Neural cell (in vitro differentiated cells): ENCODE measurements around the gene SMCO2. TPM values are rescaled to one million over a fixed set of nuclear protein-coding genes. Genes with fewer than 3 reads are reported as not detected.

Experiments
- H2AFZ ChIP-seq: fragments of 200-600, 300-800 bp; sonication (generic), shearing (Covaris generic); 2 replicates; pipeline ENCODE4 v1.6.0; 2014; ENCODE audit warnings: low read depth, mild to moderate bottlenecking, antibody characterized with exemption, low read length, moderate library complexity
- H3F3A ChIP-seq: fragments of 200-600 bp; shearing (Covaris generic); 2 replicates; pipeline ENCODE4 v1.6.1; 2016; ENCODE audit warnings: mild to moderate bottlenecking, moderate library complexity, mixed read lengths, antibody characterized with exemption, low read length; ENCODE audit not compliant: insufficient read depth, poor library complexity, severe bottlenecking
- H3K27ac ChIP-seq: fragments of 200-600, 300-800 bp; sonication (generic), shearing (Covaris generic); 2 replicates; pipeline ENCODE4 v1.5.1; 2014; ENCODE audit warnings: mild to moderate bottlenecking, low read length, moderate library complexity
- H3K27me3 ChIP-seq: fragments of 300-800, 200-600 bp; sonication (generic), shearing (Covaris generic); 2 replicates; pipeline ENCODE4 v1.6.0; 2014; ENCODE audit warnings: mild to moderate bottlenecking, low read depth, low read length, moderate library complexity; ENCODE audit not compliant: insufficient read depth
- H3K36me3 ChIP-seq: fragments of 300-800, 200-600 bp; sonication (generic), shearing (Covaris generic); 2 replicates; pipeline ENCODE4 v1.5.1; 2014; ENCODE audit warnings: mild to moderate bottlenecking, antibody characterized with exemption, low read length, moderate library complexity; ENCODE audit not compliant: insufficient read depth
- H3K4me2 ChIP-seq: fragments of 300-800, 200-600 bp; sonication (generic), shearing (Covaris generic); 2 replicates; pipeline ENCODE4 v1.6.0; 2014; ENCODE audit warnings: mild to moderate bottlenecking, low read length
- H3K4me3 ChIP-seq: fragments of 300-800, 200-600 bp; sonication (generic), shearing (Covaris generic); 2 replicates; pipeline ENCODE4 v1.5.1; 2014; ENCODE audit warnings: mild to moderate bottlenecking, low read length, moderate library complexity
- H3K79me2 ChIP-seq: fragments of 200-600 bp; shearing (Covaris generic); replicated peaks from 2 replicates; pipeline ENCODE4 v1.6.0; 2014; ENCODE audit warnings: mild to moderate bottlenecking, low read length, moderate library complexity; ENCODE audit not compliant: insufficient read depth
- H3K9ac ChIP-seq: fragments of 300-800, 200-600 bp; sonication (generic), shearing (Covaris generic); 2 replicates; pipeline ENCODE4 v1.6.1; 2016; ENCODE audit warnings: mild to moderate bottlenecking, low read length, mixed read lengths
- H3K9me2 ChIP-seq: fragments of 200-600 bp; shearing (Covaris generic); 2 replicates; pipeline ENCODE4 v1.6.1; 2016; ENCODE audit warnings: mild to moderate bottlenecking, low read length, mixed read lengths; ENCODE audit not compliant: insufficient read depth
- H3K9me3 ChIP-seq: fragments of 200-600, 300-800 bp; sonication (generic), shearing (Covaris generic); 2 replicates; pipeline ENCODE4 v1.6.1; 2016; ENCODE audit warnings: mild to moderate bottlenecking, mixed run types, low read length, moderate library complexity, mixed read lengths
- H4K20me1 ChIP-seq: fragments of 200-600 bp; shearing (Covaris generic); 2 replicates; pipeline ENCODE4 v1.6.1; 2016; ENCODE audit warnings: mild to moderate bottlenecking, mixed run types; ENCODE audit not compliant: insufficient read depth
- CTCF ChIP-seq: fragments of 450-650 bp; IDR thresholded peaks from 2 replicates; pipeline ENCODE4 v1.5.1; 2014; ENCODE audit warnings: antibody characterized with exemption, mild to moderate bottlenecking, moderate library complexity; ENCODE audit not compliant: poor library complexity, severe bottlenecking
- EP300 ChIP-seq: fragments of 450-650 bp; conservative IDR thresholded peaks from 2 replicates; pipeline ENCODE4 v1.6.1; 2014; ENCODE audit warnings: antibody characterized with exemption, mild to moderate bottlenecking, moderate library complexity; ENCODE audit not compliant: poor library complexity, severe bottlenecking
- EZH2 ChIP-seq: fragments of 200-600, 300-800 bp; shearing (Covaris generic), sonication (generic); IDR thresholded peaks from 2 replicates; pipeline ENCODE4 v1.6.1; 2014; ENCODE audit warnings: antibody characterized with exemption, low read length, borderline replicate concordance, mild to moderate bottlenecking; ENCODE audit not compliant: insufficient read depth, poor library complexity, severe bottlenecking
- MXI1 ChIP-seq: fragments of 450-650 bp; conservative IDR thresholded peaks from 2 replicates; pipeline ENCODE4 v1.6.1; 2014; ENCODE audit warnings: antibody characterized with exemption, mild to moderate bottlenecking; ENCODE audit not compliant: poor library complexity, severe bottlenecking
- POLR2AphosphoS5 ChIP-seq: IDR thresholded peaks from 2 replicates; pipeline ENCODE4 v1.6.1; 2012
- RAD21 ChIP-seq: fragments of 450-650 bp; conservative IDR thresholded peaks from 2 replicates; pipeline ENCODE4 v1.6.1; 2014; ENCODE audit warnings: antibody characterized with exemption, mild to moderate bottlenecking, moderate library complexity
- REST ChIP-seq: IDR thresholded peaks from 2 replicates; pipeline ENCODE4 v1.6.1; 2012; ENCODE audit warnings: borderline replicate concordance
- SMC3 ChIP-seq: fragments of 450-650 bp; conservative IDR thresholded peaks from 2 replicates; pipeline ENCODE4 v1.6.1; 2014; ENCODE audit warnings: antibody characterized with exemption, mild to moderate bottlenecking, moderate library complexity; ENCODE audit not compliant: poor library complexity
- TAF1 ChIP-seq: IDR thresholded peaks from 2 replicates; pipeline ENCODE4 v1.6.1; 2012; ENCODE audit warnings: low read depth
- polyA plus RNA-seq: library from polyadenylated mRNA; depleted of rRNA; stranded (reverse); fragments of >200 nt; gene quantifications from 2 replicates; pipeline ENCODE4 v1.2.3, GENCODE V29; 2014

SMCO2 gene
- polyA plus RNA-seq, 1 donor from 2014 or later: not detected

- no peak overlapping the region for H3K4me2 ChIP-seq
- H3K27ac ChIP-seq: no peak overlapping the region
- no peaks in the 10 kb centered on the region for H3K9me2 ChIP-seq
- no peak overlapping the region for H3K4me3 ChIP-seq
- no peaks in the 10 kb centered on the region for H3K36me3 ChIP-seq
- H3K79me2 ChIP-seq: no peaks in the 10 kb centered on the region
- no peaks in the 10 kb centered on the region for H4K20me1 ChIP-seq
- no peak overlapping the region for H2AFZ ChIP-seq
- no peaks in the 10 kb centered on the region for H3K27me3 ChIP-seq
- H3F3A ChIP-seq: no peaks in the 10 kb centered on the region
- H3K9me3 ChIP-seq: no peaks in the 10 kb centered on the region
- no peak overlapping the region for H3K9ac ChIP-seq
- TF ChIP-seq CTCF: no peak
- TF ChIP-seq EP300: no peak
- TF ChIP-seq SMC3: no peak
- no peak for TF ChIP-seq MXI1
- no peak for TF ChIP-seq REST
- TF ChIP-seq POLR2AphosphoS5: no peak
- no peak for TF ChIP-seq TAF1
- no peak for TF ChIP-seq RAD21
- no peak for TF ChIP-seq EZH2
These were observed 19.6 kb upstream of the SMCO2 start for GRCh38 chr12:27426743-27427487.

- no peak for TF ChIP-seq SMC3
- no peak for TF ChIP-seq EZH2
- no peak for TF ChIP-seq REST
- TF ChIP-seq EP300: no peak
- no peak for TF ChIP-seq TAF1
- TF ChIP-seq CTCF: no peak
- TF ChIP-seq MXI1: no peak
- TF ChIP-seq POLR2AphosphoS5: no peak
- TF ChIP-seq RAD21: no peak
- no peaks in the 10 kb centered on the region for H4K20me1 ChIP-seq
- H3K27me3 ChIP-seq: no peaks in the 10 kb centered on the region
- H3K27ac ChIP-seq: no peak overlapping the region
- H3K9me3 ChIP-seq: no peaks in the 10 kb centered on the region
- no peaks in the 10 kb centered on the region for H3K79me2 ChIP-seq
- H3K9me2 ChIP-seq: no peaks in the 10 kb centered on the region
- H3K4me2 ChIP-seq: no peak overlapping the region
- H3K36me3 ChIP-seq: no peaks in the 10 kb centered on the region
- no peak overlapping the region for H2AFZ ChIP-seq
- no peak overlapping the region for H3K4me3 ChIP-seq
- no peak overlapping the region for H3K9ac ChIP-seq
- H3F3A ChIP-seq: no peaks in the 10 kb centered on the region
These were observed 18.7 kb upstream of the SMCO2 start for GRCh38 chr12:27427824-27428223.
